Muscle layer of duodenum (tissue), 2 donors: ENCODE measurements around the gene PDE4B.

Source experiments
- H3K27ac ChIP-seq: one replicate; pipeline ENCODE4 v1.7.0; 2013; ENCODE audit warnings: mild to moderate bottlenecking, low read length
- H3K27me3 ChIP-seq: one replicate; pipeline ENCODE4 v1.7.0; 2013; ENCODE audit warnings: low read depth, mild to moderate bottlenecking, control low read depth, low read length
- H3K36me3 ChIP-seq, 2 donors: one replicate each; pipeline ENCODE4 v1.7.0; 2013; ENCODE audit warnings: low read length in 2 of 2, control low read depth in 1 of 2, mild to moderate bottlenecking in 1 of 2; ENCODE audit not compliant: insufficient read depth in 2 of 2, control insufficient read depth in 1 of 2
- H3K4me1 ChIP-seq, 2 donors: one replicate each; pipeline ENCODE4 v1.7.0; 2013; ENCODE audit warnings: low read length in 2 of 2, mild to moderate bottlenecking in 2 of 2, control low read depth in 1 of 2, moderate library complexity in 1 of 2; ENCODE audit not compliant: insufficient read depth in 2 of 2, control insufficient read depth in 1 of 2
- H3K4me3 ChIP-seq, 2 donors: one replicate each; pipeline ENCODE4 v1.7.0; 2013; ENCODE audit warnings: low read length in 2 of 2, low read depth in 1 of 2, mild to moderate bottlenecking in 1 of 2
- H3K9me3 ChIP-seq, 2 donors: one replicate each; pipeline ENCODE4 v1.7.0; 2013; ENCODE audit warnings: low read length in 2 of 2, control low read depth in 1 of 2, mild to moderate bottlenecking in 1 of 2; ENCODE audit not compliant: control insufficient read depth in 1 of 2
- donor health status: healthy.

The PDE4B gene

GRCh38 chr1:66323958-66324625, 531.4 kb downstream of the PDE4B start:
- no peaks in the 10 kb centered on the region for H3K36me3 ChIP-seq
- no peaks in the 10 kb centered on the region for H3K9me3 ChIP-seq

GRCh38 chr1:66325594-66326380, 533.1 kb downstream of the PDE4B start:
- H3K4me1 ChIP-seq = peaks cover 0 to 6% of the 10 kb centered on the region in 2 donors
- no peaks in the 10 kb centered on the region for H3K27me3 ChIP-seq
- no peak overlapping the region for H3K27ac ChIP-seq
- no peak overlapping the region for H3K4me3 ChIP-seq
- H3K9me3 ChIP-seq = no peaks in the 10 kb centered on the region
- H3K36me3 ChIP-seq = no peaks in the 10 kb centered on the region

More at GRCh38 chr1:66323958-66324625, 531.4 kb downstream of the PDE4B start:
- H3K4me3 ChIP-seq = no peak overlapping the region
- H3K27me3 ChIP-seq = no peaks in the 10 kb centered on the region
- no peak overlapping the region for H3K27ac ChIP-seq
- no peaks in the 10 kb centered on the region for H3K4me1 ChIP-seq

GRCh38 chr1:66326867-66327266, 534.2 kb downstream of the PDE4B start:
- no peak overlapping the region for H3K4me3 ChIP-seq
- H3K4me1 ChIP-seq = peaks cover 0 to 8% of the 10 kb centered on the region in 2 donors
- H3K27me3 ChIP-seq = no peaks in the 10 kb centered on the region
- H3K9me3 ChIP-seq = no peaks in the 10 kb centered on the region
- no peak overlapping the region for H3K27ac ChIP-seq
- no peaks in the 10 kb centered on the region for H3K36me3 ChIP-seq

- Histone ChIP-seq H3K27me3 (no peaks in the 10 kb centered on the region), H3K36me3 (no peaks in the 10 kb centered on the region), H3K4me3 (no peak overlapping the region), H3K9me3 (no peaks in the 10 kb centered on the region), H3K27ac (no peak overlapping the region), H3K4me1 (peaks cover 0 to 8% of the 10 kb centered on the region in 2 donors)
These were observed 534.9 kb downstream of the PDE4B start for GRCh38 chr1:66327588-66327987.

GRCh38 chr1:66328896-66329295, 536.2 kb downstream of the PDE4B start:
- no peak overlapping the region for H3K27ac ChIP-seq
- H3K36me3 ChIP-seq = no peaks in the 10 kb centered on the region
- no peaks in the 10 kb centered on the region for H3K27me3 ChIP-seq
- no peaks in the 10 kb centered on the region for H3K9me3 ChIP-seq
- peaks cover 0 to 8% of the 10 kb centered on the region in 2 donors for H3K4me1 ChIP-seq
- no peak overlapping the region for H3K4me3 ChIP-seq

GRCh38 chr1:66330722-66331141, 538.0 kb downstream of the PDE4B start:
- H3K27ac ChIP-seq = peak overlapping the region; percentile 97
- H3K36me3 ChIP-seq = no peaks in the 10 kb centered on the region
- H3K4me1 ChIP-seq = peaks cover 4 to 22% of the 10 kb centered on the region in 2 donors
- no peaks in the 10 kb centered on the region for H3K27me3 ChIP-seq
- no peaks in the 10 kb centered on the region for H3K9me3 ChIP-seq
- H3K4me3 ChIP-seq = peak overlapping the region in 1 of 2 donors; percentile 19

GRCh38 chr1:66331658-66332547, 539.2 kb downstream of the PDE4B start:
- peaks cover 4 to 24% of the 10 kb centered on the region in 2 donors for H3K4me1 ChIP-seq
- H3K27ac ChIP-seq = peak overlapping the region; percentile 97
- no peaks in the 10 kb centered on the region for H3K36me3 ChIP-seq
- no peaks in the 10 kb centered on the region for H3K9me3 ChIP-seq
- peak overlapping the region; percentile 85 to 96 for H3K4me3 ChIP-seq
- H3K27me3 ChIP-seq = no peaks in the 10 kb centered on the region

GRCh38 chr1:66332548-66332901, 539.8 kb downstream of the PDE4B start:
- Histone ChIP-seq H3K27ac (peak overlapping the region; percentile 97), H3K4me1 (peaks cover 4 to 29% of the 10 kb centered on the region in 2 donors), H3K9me3 (no peaks in the 10 kb centered on the region), H3K27me3 (no peaks in the 10 kb centered on the region), H3K36me3 (no peaks in the 10 kb centered on the region), H3K4me3 (peak overlapping the region; percentile 85 to 96)

- no peaks in the 10 kb centered on the region for H3K9me3 ChIP-seq
- peak overlapping the region; percentile 97 for H3K27ac ChIP-seq
- no peaks in the 10 kb centered on the region for H3K27me3 ChIP-seq
- H3K4me1 ChIP-seq = peaks cover 4 to 29% of the 10 kb centered on the region in 2 donors
- no peaks in the 10 kb centered on the region for H3K36me3 ChIP-seq
- peak overlapping the region; percentile 85 to 96 for H3K4me3 ChIP-seq
These were observed 540.9 kb downstream of the PDE4B start for GRCh38 chr1:66333466-66334199.

GRCh38 chr1:66334318-66334717, 541.6 kb downstream of the PDE4B start:
- Histone ChIP-seq H3K27me3 (no peaks in the 10 kb centered on the region), H3K4me3 (peak overlapping the region; percentile 85 to 96), H3K27ac (peak overlapping the region; percentile 97), H3K4me1 (peaks cover 4 to 29% of the 10 kb centered on the region in 2 donors), H3K36me3 (no peaks in the 10 kb centered on the region), H3K9me3 (no peaks in the 10 kb centered on the region)
